Stomach smooth muscle (tissue), 2 donors: ENCODE data around the gene LYRM2.

Source experiments
- H3K27ac ChIP-seq: one replicate; pipeline ENCODE4 v1.7.0; 2013; ENCODE audit warnings: mild to moderate bottlenecking, low read length, inconsistent platforms
- H3K27me3 ChIP-seq, 2 donors: one replicate each; pipeline ENCODE4 v1.7.0; 2013; ENCODE audit warnings: low read length in 2 of 2; ENCODE audit not compliant: insufficient read depth in 2 of 2, control insufficient read depth in 1 of 2
- H3K36me3 ChIP-seq, 2 donors: one replicate each; pipeline ENCODE4 v1.7.0; 2013; ENCODE audit warnings: low read length in 2 of 2; ENCODE audit not compliant: control insufficient read depth in 2 of 2, insufficient read depth in 2 of 2
- H3K4me1 ChIP-seq: one replicate; pipeline ENCODE4 v1.7.0; 2013; ENCODE audit warnings: low read length; ENCODE audit not compliant: control insufficient read depth, insufficient read depth
- H3K4me3 ChIP-seq, 2 donors: one replicate each; pipeline ENCODE4 v1.7.0; 2013; ENCODE audit warnings: low read length in 2 of 2
- H3K9ac ChIP-seq, 2 donors: one replicate each; pipeline ENCODE4 v1.7.0; 2013; ENCODE audit warnings: low read length in 2 of 2, mild to moderate bottlenecking in 1 of 2
- H3K9me3 ChIP-seq, 2 donors: one replicate each; pipeline ENCODE4 v1.7.0; 2013; ENCODE audit warnings: low read length in 2 of 2; ENCODE audit not compliant: control insufficient read depth in 2 of 2
- donor health status: healthy.
- donor health status: Pancreatic carcinoma.

LYRM2 gene

GRCh38 chr6:89580997-89581666 lies 57.4 kb downstream of the LYRM2 start:
- Histone ChIP-seq H3K27ac (no peak overlapping the region), H3K9me3 (no peaks in the 10 kb centered on the region), H3K4me3 (no peak overlapping the region), H3K4me1 (no peaks in the 10 kb centered on the region), H3K36me3 (no peaks in the 10 kb centered on the region), H3K9ac (no peak overlapping the region), H3K27me3 (no peaks in the 10 kb centered on the region)

- H3K27ac ChIP-seq: no peak overlapping the region
- H3K9me3 ChIP-seq: no peaks in the 10 kb centered on the region
- no peak overlapping the region for H3K9ac ChIP-seq
- no peak overlapping the region for H3K4me3 ChIP-seq
- H3K36me3 ChIP-seq: peaks cover 0 to 4% of the 10 kb centered on the region in 2 donors
- H3K4me1 ChIP-seq: no peaks in the 10 kb centered on the region
- H3K27me3 ChIP-seq: no peaks in the 10 kb centered on the region
Measured at GRCh38 chr6:89575562-89575960, 63.0 kb downstream of the LYRM2 start.

- Histone ChIP-seq H3K4me3 (no peak overlapping the region), H3K27ac (no peak overlapping the region), H3K9me3 (no peaks in the 10 kb centered on the region), H3K27me3 (no peaks in the 10 kb centered on the region), H3K36me3 (peaks cover 0 to 4% of the 10 kb centered on the region in 2 donors), H3K9ac (no peak overlapping the region), H3K4me1 (no peaks in the 10 kb centered on the region)
Measured at GRCh38 chr6:89574910-89575561, 63.5 kb downstream of the LYRM2 start.

- Histone ChIP-seq H3K36me3 (peaks cover 0 to 3% of the 10 kb centered on the region in 2 donors), H3K27ac (no peak overlapping the region), H3K9ac (no peak overlapping the region), H3K4me1 (peaks cover 10% of the 10 kb centered on the region), H3K9me3 (no peaks in the 10 kb centered on the region), H3K27me3 (no peaks in the 10 kb centered on the region), H3K4me3 (no peak overlapping the region)
Measured at GRCh38 chr6:89567630-89568390, 70.7 kb downstream of the LYRM2 start.

GRCh38 chr6:89566930-89567629 lies 71.5 kb downstream of the LYRM2 start:
- Histone ChIP-seq H3K9ac (no peak overlapping the region), H3K4me1 (peaks cover 11% of the 10 kb centered on the region), H3K27me3 (no peaks in the 10 kb centered on the region), H3K27ac (no peak overlapping the region), H3K36me3 (peaks cover 0 to 3% of the 10 kb centered on the region in 2 donors), H3K9me3 (no peaks in the 10 kb centered on the region), H3K4me3 (no peak overlapping the region)

GRCh38 chr6:89566008-89566800 lies 72.3 kb downstream of the LYRM2 start:
- Histone ChIP-seq H3K9me3 (no peaks in the 10 kb centered on the region), H3K27ac (no peak overlapping the region), H3K36me3 (peaks cover 0 to 3% of the 10 kb centered on the region in 2 donors), H3K9ac (no peak overlapping the region), H3K4me1 (peaks cover 14% of the 10 kb centered on the region), H3K4me3 (no peak overlapping the region), H3K27me3 (no peaks in the 10 kb centered on the region)

- Histone ChIP-seq H3K4me3 (peak overlapping the region in 1 of 2 donors; percentile 22), H3K9ac (no peak overlapping the region), H3K36me3 (peaks cover 0 to 3% of the 10 kb centered on the region in 2 donors), H3K4me1 (peaks cover 14% of the 10 kb centered on the region), H3K27me3 (no peaks in the 10 kb centered on the region), H3K27ac (peak overlapping the region; percentile 37), H3K9me3 (no peaks in the 10 kb centered on the region)
Measured at GRCh38 chr6:89564752-89565427, 73.7 kb downstream of the LYRM2 start.

- H3K27me3 ChIP-seq: no peaks in the 10 kb centered on the region
- H3K4me1 ChIP-seq: peaks cover 14% of the 10 kb centered on the region
- H3K4me3 ChIP-seq: no peak overlapping the region
- H3K27ac ChIP-seq: no peak overlapping the region
- peaks cover 0 to 3% of the 10 kb centered on the region in 2 donors for H3K36me3 ChIP-seq
- no peaks in the 10 kb centered on the region for H3K9me3 ChIP-seq
- H3K9ac ChIP-seq: no peak overlapping the region
Measured at GRCh38 chr6:89563866-89564265, 74.7 kb downstream of the LYRM2 start.

GRCh38 chr6:89562093-89562973 lies 76.2 kb downstream of the LYRM2 start:
- H3K9ac ChIP-seq: no peak overlapping the region
- peaks cover 14% of the 10 kb centered on the region for H3K4me1 ChIP-seq
- no peaks in the 10 kb centered on the region for H3K27me3 ChIP-seq
- H3K36me3 ChIP-seq: peaks cover 0 to under 1% of the 10 kb centered on the region in 2 donors
- no peaks in the 10 kb centered on the region for H3K9me3 ChIP-seq
- no peak overlapping the region for H3K27ac ChIP-seq
- H3K4me3 ChIP-seq: peak overlapping the region; percentile 37 to 66
